NCI-H345 treated with DMSO at 0.1 percent for 48 hours (cell line): ENCODE results near the gene ANO5.

Source experiments
- DNase-seq: peaks from one replicate; lab custom pipeline; 2025; ENCODE audit not compliant: unreplicated experiment; lab: John Stamatoyannopoulos, UW

The ANO5 gene

GRCh38 chr11:22317656-22318055, 124.8 kb downstream of the ANO5 start:
- DNase-seq: no peak

- DNase-seq: no peak
Measured at GRCh38 chr11:22331771-22332170, 138.9 kb downstream of the ANO5 start.
